Left hindlimb (tissue), 1 donor: ENCODE results near the gene C2CD4C.
"Not testable (repeated sequence)": the region's sequence is repeated elsewhere in the genome, so short reads cannot be mapped to it uniquely, and the experiment has no call there.

Experiments
- DNase-seq: peaks from one replicate; pipeline ENCODE4 v3.0.0-alpha.2; 2018

Gene C2CD4C

GRCh38 chr19:362154-362553, 46.8 kb downstream of the C2CD4C start:
- no peak for DNase-seq

DNA sequence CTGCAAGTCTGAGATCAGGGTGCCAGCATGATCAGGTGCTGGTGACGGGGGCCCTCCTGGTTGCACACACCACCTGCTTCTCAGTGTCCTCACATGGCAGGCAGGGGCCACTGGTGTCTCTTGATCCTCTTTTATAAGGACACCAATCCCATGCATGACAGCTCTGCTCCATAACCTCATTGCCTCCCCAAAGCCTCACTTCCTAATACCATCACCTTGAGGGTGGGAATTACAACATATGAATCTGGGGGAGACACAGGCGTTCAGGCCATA, 49.4 kb downstream of the C2CD4C start:
- no peak for DNase-seq

DNA sequence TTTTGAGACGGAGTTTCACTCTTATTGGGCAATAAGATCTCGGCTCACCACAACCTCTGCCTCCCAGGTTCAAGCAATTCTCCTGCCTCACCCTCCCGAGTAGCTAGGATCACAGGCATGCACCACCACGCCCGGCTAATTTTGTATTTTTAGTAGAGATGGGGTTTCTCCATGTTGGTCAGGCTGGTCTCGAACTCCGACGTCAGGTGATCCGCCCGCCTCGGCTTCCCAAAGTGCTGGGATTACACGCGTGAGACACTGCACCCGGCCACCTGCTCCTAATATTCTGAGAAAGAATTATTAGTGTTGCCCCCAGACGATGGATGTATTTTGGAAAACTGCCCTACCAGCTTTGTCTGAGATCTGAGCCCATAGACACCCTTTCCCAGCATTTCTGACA, 53.4 kb downstream of the C2CD4C start:
- not testable (repeated sequence) for DNase-seq
